T-helper 2 cell treated with Interferon-gamma antibody and Interleukin-4, amounts not matched to agents 5 μg/mL and 100 μg/mL, for 36 hours (primary cell): ENCODE data around the gene PTPRD.

ENCODE experiments used
- DNase-seq: peaks from one replicate; pipeline ENCODE4 v3.0.0; 2021; ENCODE audit warnings: low spot score
- H3K27ac Mint-ChIP-seq: one replicate; pipeline ENCODE4 v1.8.0; 2021; ENCODE audit warnings: mild to moderate bottlenecking, mixed read lengths
- H3K27me3 Mint-ChIP-seq: one replicate; pipeline ENCODE4 v1.8.0; 2021; ENCODE audit warnings: low read depth, mixed read lengths
- H3K36me3 Mint-ChIP-seq: one replicate; pipeline ENCODE4 v1.8.0; 2021; ENCODE audit warnings: low read depth, mixed read lengths
- H3K4me1 Mint-ChIP-seq: one replicate; pipeline ENCODE4 v1.8.0; 2021; ENCODE audit warnings: low read depth, mixed read lengths
- H3K4me3 Mint-ChIP-seq: one replicate; pipeline ENCODE4 v1.8.0; 2022; ENCODE audit warnings: mild to moderate bottlenecking, moderate library complexity, mixed read lengths
- H3K9me3 Mint-ChIP-seq: one replicate; pipeline ENCODE4 v1.8.0; 2021; ENCODE audit warnings: mixed read lengths

PTPRD gene

GRCh38 chr9:8845376-8845775 lies 1767.4 kb downstream of the PTPRD start:
- Mint-ChIP-seq H3K36me3 (no peaks in the 10 kb centered on the region), H3K4me1 (no peaks in the 10 kb centered on the region), H3K4me3 (no peak overlapping the region), H3K27ac (no peak overlapping the region), H3K9me3 (no peaks in the 10 kb centered on the region), H3K27me3 (peaks cover 3% of the 10 kb centered on the region)
- no peak for DNase-seq

GRCh38 chr9:8844549-8844948 lies 1768.3 kb downstream of the PTPRD start:
- Mint-ChIP-seq H3K36me3 (no peaks in the 10 kb centered on the region), H3K27ac (no peak overlapping the region), H3K4me1 (no peaks in the 10 kb centered on the region), H3K9me3 (no peaks in the 10 kb centered on the region), H3K27me3 (no peaks in the 10 kb centered on the region), H3K4me3 (no peak overlapping the region)
- no peak for DNase-seq

DNA sequence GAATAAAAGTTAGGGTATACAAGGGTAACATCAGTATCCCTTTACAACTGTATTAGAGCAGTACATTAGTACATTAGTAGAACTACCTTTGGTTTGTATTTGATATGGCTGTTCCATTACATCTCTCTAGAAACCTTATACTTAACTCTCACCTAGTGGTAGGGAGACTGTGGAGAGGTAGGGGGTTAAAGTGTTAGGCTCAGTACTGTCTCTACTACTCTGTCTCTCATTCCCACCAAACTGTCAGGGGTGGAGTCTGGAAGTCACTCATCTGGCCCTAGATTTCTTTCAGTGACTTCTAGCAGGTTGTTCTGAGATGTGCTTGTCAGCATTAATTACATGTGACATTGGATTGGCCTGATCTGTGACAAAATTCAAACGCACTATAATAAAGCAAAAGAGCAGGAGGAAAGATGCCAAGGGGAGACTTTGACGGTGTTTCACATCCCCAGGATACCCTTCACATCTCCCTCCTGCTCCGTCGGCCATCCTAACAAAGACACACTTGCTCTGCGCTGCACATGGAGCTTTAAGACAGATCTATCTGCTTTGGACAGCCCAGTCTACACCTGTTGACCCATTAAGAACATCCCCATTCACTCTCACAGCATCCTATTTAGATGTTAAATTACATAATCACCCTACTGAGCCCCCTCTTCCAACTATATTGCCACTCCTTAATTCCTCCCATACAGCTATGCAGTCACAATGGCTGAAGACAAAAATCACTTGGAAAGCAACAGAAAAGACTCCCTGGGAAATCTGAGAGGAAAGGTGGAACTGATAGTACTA lies 1770.2 kb downstream of the PTPRD start:
- no peaks in the 10 kb centered on the region for H3K4me1 Mint-ChIP-seq
- no peaks in the 10 kb centered on the region for H3K36me3 Mint-ChIP-seq
- DNase-seq = no peak
- no peaks in the 10 kb centered on the region for H3K27me3 Mint-ChIP-seq
- H3K9me3 Mint-ChIP-seq = no peaks in the 10 kb centered on the region
- H3K27ac Mint-ChIP-seq = no peak overlapping the region
- no peak overlapping the region for H3K4me3 Mint-ChIP-seq

- Mint-ChIP-seq H3K27me3 (no peaks in the 10 kb centered on the region), H3K27ac (no peak overlapping the region), H3K36me3 (no peaks in the 10 kb centered on the region), H3K4me1 (no peaks in the 10 kb centered on the region), H3K9me3 (no peaks in the 10 kb centered on the region), H3K4me3 (no peak overlapping the region)
- no peak for DNase-seq
Measured at GRCh38 chr9:8838136-8838535, 1774.7 kb downstream of the PTPRD start.

DNA sequence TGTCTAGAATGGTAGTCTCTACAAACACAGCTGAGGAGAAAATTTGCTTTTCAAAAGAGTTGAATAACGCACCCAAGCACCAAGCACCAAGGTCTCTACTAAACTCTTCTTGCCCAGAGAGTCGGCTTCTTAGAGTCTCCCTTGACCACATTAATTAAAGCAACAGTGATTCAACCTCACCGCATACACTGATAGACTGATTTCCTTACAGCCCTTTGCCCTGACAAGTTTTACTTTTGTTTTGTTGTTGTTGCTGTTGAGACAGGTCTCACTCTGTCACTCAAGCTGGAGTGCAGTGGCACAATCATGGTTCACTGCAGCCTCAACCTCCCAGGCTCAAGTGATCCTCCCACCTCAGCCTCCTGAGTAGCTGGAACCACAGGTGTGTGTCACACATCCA lies 1777.5 kb downstream of the PTPRD start:
- Mint-ChIP-seq H3K4me3 (no peak overlapping the region), H3K27ac (no peak overlapping the region), H3K36me3 (no peaks in the 10 kb centered on the region), H3K9me3 (no peaks in the 10 kb centered on the region), H3K27me3 (no peaks in the 10 kb centered on the region), H3K4me1 (no peaks in the 10 kb centered on the region)
- DNase-seq = no peak

DNA sequence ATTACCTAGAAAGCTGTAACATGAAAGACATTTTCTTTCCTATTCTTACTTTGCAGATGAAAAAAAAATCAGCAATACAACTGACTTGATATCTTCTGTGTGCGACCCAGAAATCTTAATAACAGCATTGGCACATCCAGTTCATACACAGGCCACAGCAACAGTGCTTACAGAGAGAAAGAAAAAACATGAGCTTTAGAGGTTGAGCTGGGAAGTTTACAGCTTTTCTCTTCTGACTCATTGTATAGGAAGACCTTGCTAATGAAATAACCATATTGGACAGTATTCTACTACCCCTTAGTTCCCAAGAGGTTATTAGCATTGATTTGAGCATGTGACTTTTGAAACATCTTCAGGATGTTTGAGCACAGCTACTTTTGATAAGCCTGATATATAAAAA lies 1779.8 kb downstream of the PTPRD start:
- DNase-seq = no peak
- Mint-ChIP-seq H3K4me3 (no peak overlapping the region), H3K9me3 (no peaks in the 10 kb centered on the region), H3K4me1 (no peaks in the 10 kb centered on the region), H3K27me3 (no peaks in the 10 kb centered on the region), H3K36me3 (no peaks in the 10 kb centered on the region), H3K27ac (no peak overlapping the region)

GRCh38 chr9:8832386-8832785 lies 1780.4 kb downstream of the PTPRD start:
- Mint-ChIP-seq H3K4me3 (no peak overlapping the region), H3K9me3 (no peaks in the 10 kb centered on the region), H3K27me3 (no peaks in the 10 kb centered on the region), H3K27ac (no peak overlapping the region), H3K4me1 (no peaks in the 10 kb centered on the region), H3K36me3 (no peaks in the 10 kb centered on the region)
- DNase-seq = no peak

GRCh38 chr9:8831568-8831967 lies 1781.2 kb downstream of the PTPRD start:
- Mint-ChIP-seq H3K27me3 (no peaks in the 10 kb centered on the region), H3K4me3 (no peak overlapping the region), H3K9me3 (no peaks in the 10 kb centered on the region), H3K36me3 (no peaks in the 10 kb centered on the region), H3K4me1 (no peaks in the 10 kb centered on the region), H3K27ac (no peak overlapping the region)
- no peak for DNase-seq

GRCh38 chr9:8826281-8826680 lies 1786.5 kb downstream of the PTPRD start:
- Mint-ChIP-seq H3K27me3 (no peaks in the 10 kb centered on the region), H3K27ac (no peak overlapping the region), H3K4me1 (peaks cover 5% of the 10 kb centered on the region), H3K4me3 (no peak overlapping the region), H3K9me3 (no peaks in the 10 kb centered on the region), H3K36me3 (no peaks in the 10 kb centered on the region)
- no peak for DNase-seq

- H3K36me3 Mint-ChIP-seq = no peaks in the 10 kb centered on the region
- H3K27me3 Mint-ChIP-seq = no peaks in the 10 kb centered on the region
- H3K27ac Mint-ChIP-seq = no peak overlapping the region
- no peak for DNase-seq
- H3K4me1 Mint-ChIP-seq = peaks cover 5% of the 10 kb centered on the region
- no peak overlapping the region for H3K4me3 Mint-ChIP-seq
- no peaks in the 10 kb centered on the region for H3K9me3 Mint-ChIP-seq
Measured at GRCh38 chr9:8825585-8826147, 1787.1 kb downstream of the PTPRD start.

GRCh38 chr9:8823131-8823895 lies 1789.5 kb downstream of the PTPRD start:
- DNase-seq = no peak
- Mint-ChIP-seq H3K27me3 (no peaks in the 10 kb centered on the region), H3K4me3 (no peak overlapping the region), H3K4me1 (peaks cover 5% of the 10 kb centered on the region), H3K27ac (no peak overlapping the region), H3K9me3 (no peaks in the 10 kb centered on the region), H3K36me3 (no peaks in the 10 kb centered on the region)

- Mint-ChIP-seq H3K27me3 (no peaks in the 10 kb centered on the region), H3K9me3 (no peaks in the 10 kb centered on the region), H3K27ac (no peak overlapping the region), H3K4me3 (no peak overlapping the region), H3K4me1 (peaks cover 5% of the 10 kb centered on the region), H3K36me3 (no peaks in the 10 kb centered on the region)
- no peak for DNase-seq
Measured at GRCh38 chr9:8822667-8823025, 1790.2 kb downstream of the PTPRD start.

DNA sequence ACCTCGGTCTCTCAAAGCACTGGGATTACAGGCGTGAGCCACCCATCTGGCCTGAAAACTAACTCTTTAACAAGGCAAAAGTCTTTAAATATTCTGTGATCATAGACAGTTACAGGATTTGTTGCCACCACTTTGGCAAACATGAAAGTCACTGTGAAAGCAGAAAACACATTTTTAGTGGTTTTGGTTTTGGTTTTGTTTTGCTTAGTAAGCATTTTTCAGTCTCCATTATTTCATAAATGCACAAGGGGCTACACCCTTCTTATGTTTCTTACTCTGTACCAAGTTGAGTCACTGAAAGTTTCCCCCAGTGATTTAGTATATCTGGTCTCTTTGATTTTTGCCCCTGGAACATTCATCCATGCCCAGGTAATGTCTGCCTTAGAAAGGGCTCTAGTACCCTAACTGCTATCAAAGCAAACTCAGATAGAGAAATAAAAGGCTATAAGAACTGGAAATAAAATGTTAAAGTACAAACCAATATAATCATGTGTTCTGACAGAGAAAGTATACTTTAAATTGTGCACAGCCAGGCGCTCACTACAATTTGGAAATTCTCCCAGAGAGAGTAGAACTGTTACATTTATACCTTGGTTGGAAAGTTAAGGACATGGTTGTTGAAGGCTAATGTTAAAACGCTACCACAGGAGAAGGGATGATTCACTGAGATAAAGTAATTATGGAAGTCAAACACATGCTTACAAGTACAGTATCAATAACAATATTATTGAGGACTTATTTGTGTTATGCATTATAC lies 1790.7 kb downstream of the PTPRD start:
- H3K36me3 Mint-ChIP-seq = no peaks in the 10 kb centered on the region
- H3K4me1 Mint-ChIP-seq = peaks cover 5% of the 10 kb centered on the region
- H3K4me3 Mint-ChIP-seq = no peak overlapping the region
- H3K27me3 Mint-ChIP-seq = no peaks in the 10 kb centered on the region
- H3K27ac Mint-ChIP-seq = no peak overlapping the region
- no peak for DNase-seq
- H3K9me3 Mint-ChIP-seq = no peaks in the 10 kb centered on the region

DNA sequence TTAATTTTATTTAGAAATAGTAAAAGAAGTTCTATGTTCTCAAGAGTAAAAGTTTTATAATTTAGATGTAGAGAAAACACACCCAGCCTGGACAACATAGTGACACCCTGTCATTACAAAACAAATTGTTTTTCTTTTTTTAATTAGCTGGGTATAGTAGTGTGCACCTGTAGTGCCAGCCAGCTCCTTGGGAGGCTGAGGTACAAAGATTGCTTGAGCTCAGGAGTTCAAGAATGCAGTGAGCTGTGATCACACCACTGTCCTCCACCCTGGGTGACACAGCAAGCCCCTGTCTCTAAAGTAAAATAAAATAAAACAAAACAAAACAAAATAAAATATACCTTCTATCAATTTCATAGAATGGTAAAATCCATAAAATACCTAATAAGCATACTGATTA lies 1795.5 kb downstream of the PTPRD start:
- no peak for DNase-seq
- Mint-ChIP-seq H3K36me3 (no peaks in the 10 kb centered on the region), H3K27ac (no peak overlapping the region), H3K4me3 (no peak overlapping the region), H3K27me3 (no peaks in the 10 kb centered on the region), H3K4me1 (peaks cover 5% of the 10 kb centered on the region), H3K9me3 (no peaks in the 10 kb centered on the region)
